Bronchus fibroblast of lung (primary cell): ENCODE data around the gene GSTM5. TPM values are rescaled to one million over a fixed set of nuclear protein-coding genes. Genes with fewer than 3 reads are reported as not detected.

Experiments
- total RNA-seq: library from RNA; depleted of rRNA; stranded (reverse); fragments of >200 nt; gene quantifications from 2 replicates; pipeline ENCODE4 v1.2.3, GENCODE V29; 2015

The GSTM5 gene
- total RNA-seq: 2.8 and 6.4 TPM in 2 replicates

DNA sequence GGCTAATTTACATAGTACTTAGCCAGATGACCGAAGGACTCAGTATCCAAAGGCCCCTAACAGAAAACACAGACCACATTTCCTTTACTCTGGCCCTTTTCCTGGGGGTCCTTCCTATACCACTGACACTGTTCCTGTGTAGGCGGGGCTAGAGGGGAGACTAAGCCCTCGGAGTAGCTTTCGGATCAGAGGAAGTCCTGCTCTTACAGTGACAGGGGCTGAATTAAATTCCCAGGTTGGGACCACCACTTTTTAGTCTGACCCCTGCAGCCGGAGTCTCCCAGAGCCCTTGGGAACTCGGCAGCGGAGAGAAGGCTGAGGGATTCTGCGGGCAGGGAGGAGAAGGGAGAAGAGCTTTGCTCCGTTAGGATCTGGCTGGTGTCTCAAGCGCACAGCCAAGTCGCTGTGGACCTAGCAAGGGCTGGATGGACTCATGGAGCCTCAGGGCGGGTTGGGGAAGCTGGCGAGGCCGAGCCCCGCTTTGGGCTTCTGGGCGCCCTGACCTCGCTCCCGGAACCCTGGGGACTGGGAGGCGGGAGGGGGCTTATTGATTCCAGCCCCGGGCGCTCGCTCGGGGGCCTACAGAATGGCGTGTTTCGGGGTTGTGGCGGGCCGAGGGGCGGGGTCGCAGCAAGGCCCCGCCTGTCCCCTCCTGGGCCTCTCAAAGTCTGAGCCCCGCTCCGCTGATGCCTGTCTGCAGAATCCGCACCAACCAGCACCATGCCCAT is at the start of gene GSTM5:
Gene GSTM5 (plus strand): TSS at position 659 of the 728 bp plus-strand sequence. CDS start 62 bp downstream, at position 721.

DNA sequence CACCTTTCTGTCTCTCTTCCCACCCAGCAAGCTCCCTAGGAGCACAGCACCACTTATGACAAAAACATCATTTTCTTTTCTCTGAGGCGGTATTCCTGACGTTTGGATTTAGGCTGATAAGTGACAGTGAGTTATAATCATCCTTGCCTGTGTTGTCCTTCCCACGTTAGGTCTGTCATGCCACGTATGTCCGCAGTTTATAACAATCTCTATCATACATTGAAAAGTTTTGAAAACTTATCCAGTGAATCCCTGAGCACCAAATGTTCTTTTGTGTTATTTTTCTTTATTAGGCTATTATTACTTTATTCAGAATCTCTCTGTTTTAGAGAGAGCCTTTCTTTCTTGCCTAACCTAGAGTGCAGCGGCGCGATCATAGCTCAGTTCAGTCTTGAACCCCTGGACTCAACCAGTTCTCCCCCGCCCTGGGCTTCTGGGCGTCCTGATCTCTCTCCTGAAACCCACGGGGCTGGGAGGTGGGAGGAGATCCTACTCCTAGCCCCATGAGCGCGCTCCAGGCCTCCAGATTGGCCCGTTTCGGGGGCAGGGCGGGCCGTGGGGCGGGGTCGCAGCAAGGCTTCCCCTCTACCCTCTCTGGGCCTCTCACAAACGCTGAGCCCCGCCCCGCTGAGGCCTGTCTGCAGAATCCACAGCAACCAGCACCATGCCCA is 44.5 kb upstream of the GSTM5 start, which contains the start of gene GSTM2:
Gene GSTM2 (plus strand): TSS at position 606 of the 671 bp plus-strand sequence. CDS start 59 bp downstream, at position 665.

GRCh38 chr1:109687641-109688499 is 24.2 kb upstream of the GSTM5 start, which contains the start of gene GSTM1:
GSTM1 (plus strand) TSS chr1:109687817; CDS start chr1:109687874, 57 bp downstream.

GRCh38 chr1:109740615-109741373 is 28.7 kb downstream of the GSTM5 start, which contains the start of gene GSTM3:
GSTM3 (minus strand) TSS chr1:109741038; CDS start chr1:109740287, 751 bp downstream.

GRCh38 chr1:109763646-109764415 is 51.8 kb downstream of the GSTM5 start, which contains the start of gene EPS8L3:
EPS8L3 (minus strand) TSS chr1:109763923; CDS start chr1:109761749, 2,174 bp downstream.

Other genes starting within 250 kb of the GSTM5 start
- 0.15 and 0.17 TPM in 2 replicates for gene SYPL2, start 245.7 kb upstream of the GSTM5 start, total RNA-seq
- 3.9 and 5.2 TPM in 2 replicates for gene ATXN7L2, start 228.3 kb upstream of the GSTM5 start, total RNA-seq
- gene CYB561D1, start 218.2 kb upstream of the GSTM5 start, total RNA-seq: 3.1 and 3.2 TPM in 2 replicates
- 0.89 and 1.0 TPM in 2 replicates for gene AMIGO1, start 202.5 kb upstream of the GSTM5 start, total RNA-seq
- gene GPR61, start 172.4 kb upstream of the GSTM5 start, total RNA-seq: not detected in 2 replicates
- 7.4 and 8.4 TPM in 2 replicates for gene GNAI3, start 163.6 kb upstream of the GSTM5 start, total RNA-seq
- gene GNAT2, start 92.6 kb upstream of the GSTM5 start, total RNA-seq: 0.30 TPM in 1 of 2 replicates, not detected in the other
- 53.4 and 67.1 TPM in 2 replicates for gene AMPD2, start 92.4 kb upstream of the GSTM5 start, total RNA-seq
- gene GSTM4, start 56.2 kb upstream of the GSTM5 start, total RNA-seq: 20.2 and 20.7 TPM in 2 replicates
- gene GSTM2, start 44.2 kb upstream of the GSTM5 start, total RNA-seq: 17.7 and 19.0 TPM in 2 replicates
- not detected in 2 replicates for gene GSTM1, start 24.4 kb upstream of the GSTM5 start, total RNA-seq
- gene GSTM3, start 28.8 kb downstream of the GSTM5 start, total RNA-seq: 28.4 and 32.3 TPM in 2 replicates
- gene EPS8L3, start 51.7 kb downstream of the GSTM5 start, total RNA-seq: not detected in 2 replicates
- gene CSF1, start 198.6 kb downstream of the GSTM5 start, total RNA-seq: 20.5 and 22.4 TPM in 2 replicates